ENCODE data around the gene TMEM255B. TPM values are rescaled to one million over a fixed set of nuclear protein-coding genes. Genes with fewer than 3 reads are reported as not detected.

Gene TMEM255B
- total RNA-seq, 1 experiment from 2014 or later: not detected

DNA sequence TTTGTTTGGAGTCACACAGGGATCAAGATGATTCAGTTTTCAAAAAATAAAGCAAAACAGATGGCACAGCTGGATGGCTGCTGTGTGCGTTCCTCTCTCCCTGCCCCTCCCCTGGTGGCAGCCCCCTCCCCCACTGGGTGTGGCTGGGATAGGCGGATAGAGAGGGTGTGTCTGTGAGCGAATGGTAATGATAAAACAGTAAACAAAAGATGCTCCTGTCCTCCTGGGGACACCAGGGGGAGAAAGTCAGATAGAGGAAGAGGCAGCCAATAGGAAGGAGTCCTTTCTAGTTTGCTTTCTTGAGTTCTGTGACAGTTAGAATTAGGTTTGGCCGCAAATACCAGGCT lies 6.5 kb downstream of the TMEM255B start:
- peaks cover 6% of the 10 kb centered on the region for H3K27me3 Mint-ChIP-seq (ENCODE audit: unreplicated experiment)
- H3K4me1 Mint-ChIP-seq (ENCODE audit: low read depth, unreplicated experiment): no peaks in the 10 kb centered on the region
- TF ChIP-seq, protein P1, sequence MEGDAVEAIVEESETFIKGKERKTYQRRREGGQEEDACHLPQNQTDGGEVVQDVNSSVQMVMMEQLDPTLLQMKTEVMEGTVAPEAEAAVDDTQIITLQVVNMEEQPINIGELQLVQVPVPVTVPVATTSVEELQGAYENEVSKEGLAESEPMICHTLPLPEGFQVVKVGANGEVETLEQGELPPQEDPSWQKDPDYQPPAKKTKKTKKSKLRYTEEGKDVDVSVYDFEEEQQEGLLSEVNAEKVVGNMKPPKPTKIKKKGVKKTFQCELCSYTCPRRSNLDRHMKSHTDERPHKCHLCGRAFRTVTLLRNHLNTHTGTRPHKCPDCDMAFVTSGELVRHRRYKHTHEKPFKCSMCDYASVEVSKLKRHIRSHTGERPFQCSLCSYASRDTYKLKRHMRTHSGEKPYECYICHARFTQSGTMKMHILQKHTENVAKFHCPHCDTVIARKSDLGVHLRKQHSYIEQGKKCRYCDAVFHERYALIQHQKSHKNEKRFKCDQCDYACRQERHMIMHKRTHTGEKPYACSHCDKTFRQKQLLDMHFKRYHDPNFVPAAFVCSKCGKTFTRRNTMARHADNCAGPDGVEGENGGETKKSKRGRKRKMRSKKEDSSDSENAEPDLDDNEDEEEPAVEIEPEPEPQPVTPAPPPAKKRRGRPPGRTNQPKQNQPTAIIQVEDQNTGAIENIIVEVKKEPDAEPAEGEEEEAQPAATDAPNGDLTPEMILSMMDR (IDR thresholded peaks at IDR 0.05; ENCODE audit: unreplicated experiment): no peak
- CTCF ChIA-PET: no interaction called here
- no peaks in the 10 kb centered on the region for H3K9me3 Mint-ChIP-seq (ENCODE audit: low read depth, unreplicated experiment)
- intact Hi-C loops (cut with micrococcal nuclease; ENCODE audit: unreplicated experiment): no loop called here
- no peak for DNase-seq
- H3K36me3 Mint-ChIP-seq (ENCODE audit: insufficient read depth, unreplicated experiment): no peaks in the 10 kb centered on the region
- no peak overlapping the region for H3K27ac Mint-ChIP-seq (ENCODE audit: unreplicated experiment)
- no peak overlapping the region for H3K4me3 Mint-ChIP-seq (ENCODE audit: low read depth, unreplicated experiment)
- BruUV-seq (replicated peaks): no TSS peak

DNA sequence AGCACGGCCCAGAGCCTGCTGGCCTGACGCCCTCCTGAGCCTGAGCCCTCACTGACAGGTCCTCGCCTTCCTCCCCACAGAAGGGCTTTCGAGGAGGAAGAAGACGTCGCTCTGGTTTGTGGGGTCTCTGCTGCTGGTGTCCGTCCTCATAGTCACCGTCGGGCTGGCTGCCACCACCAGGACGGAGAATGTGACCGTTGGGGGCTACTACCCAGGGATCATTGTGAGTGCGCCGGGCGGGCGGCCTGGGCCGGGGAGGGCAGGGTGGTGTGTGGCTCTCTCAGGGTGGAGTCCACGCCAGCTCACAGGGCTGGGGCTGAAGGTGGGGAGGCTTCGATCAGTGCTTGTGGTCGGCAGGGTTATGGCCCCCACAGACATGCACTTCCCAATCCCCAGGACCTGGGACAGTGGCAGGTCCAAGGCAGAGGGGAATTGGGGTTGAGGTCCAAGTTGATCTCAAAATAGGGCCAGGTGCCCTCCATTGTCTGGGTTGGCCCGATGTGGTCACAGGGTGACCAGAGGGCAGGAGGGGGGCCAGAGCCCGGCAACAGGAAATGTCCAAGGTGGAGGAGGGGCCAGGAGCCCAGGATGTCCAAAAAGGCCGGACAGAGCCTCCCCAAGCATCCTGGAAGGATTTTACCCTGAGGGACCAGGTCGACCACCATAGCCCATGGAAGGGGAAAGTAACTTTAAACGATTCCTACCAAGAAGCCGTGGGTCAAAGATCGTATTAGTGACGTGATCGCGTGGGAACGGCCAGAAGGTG lies 7.2 kb downstream of the TMEM255B start:
- intact Hi-C loops (cut with micrococcal nuclease; ENCODE audit: unreplicated experiment): no loop called here
- H3K27ac Mint-ChIP-seq (ENCODE audit: unreplicated experiment): no peak overlapping the region
- CTCF ChIA-PET: no interaction called here
- TF ChIP-seq, protein P1 (IDR thresholded peaks at IDR 0.05; ENCODE audit: unreplicated experiment): no peak
- no peaks in the 10 kb centered on the region for H3K27me3 Mint-ChIP-seq (ENCODE audit: unreplicated experiment)
- no peaks in the 10 kb centered on the region for H3K36me3 Mint-ChIP-seq (ENCODE audit: insufficient read depth, unreplicated experiment)
- no peak for DNase-seq
- H3K4me3 Mint-ChIP-seq (ENCODE audit: low read depth, unreplicated experiment): no peak overlapping the region
- no peaks in the 10 kb centered on the region for H3K4me1 Mint-ChIP-seq (ENCODE audit: low read depth, unreplicated experiment)
- BruUV-seq (replicated peaks): no TSS peak
- no peaks in the 10 kb centered on the region for H3K9me3 Mint-ChIP-seq (ENCODE audit: low read depth, unreplicated experiment)

DNA sequence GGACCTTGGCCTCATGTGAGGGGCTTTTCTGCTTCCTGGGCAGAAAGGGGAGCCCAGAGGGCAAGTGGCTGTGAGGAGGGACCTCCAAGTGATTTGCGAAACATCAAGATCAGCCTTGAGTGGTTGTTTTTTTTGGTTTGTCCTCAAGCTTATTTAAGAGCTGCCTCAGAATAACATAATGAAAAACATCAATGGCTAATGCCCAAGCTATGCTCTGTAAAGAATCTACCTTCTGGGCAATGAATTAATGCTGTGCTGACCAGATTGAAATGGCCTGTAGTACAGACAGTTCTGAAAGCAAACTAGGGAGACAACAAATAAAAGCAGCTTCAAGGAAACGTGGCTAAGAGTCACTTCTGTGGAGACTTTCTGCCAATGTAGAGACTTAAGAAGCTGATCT lies 8.3 kb downstream of the TMEM255B start:
- intact Hi-C loops (cut with micrococcal nuclease; ENCODE audit: unreplicated experiment): no loop called here
- no peaks in the 10 kb centered on the region for H3K36me3 Mint-ChIP-seq (ENCODE audit: insufficient read depth, unreplicated experiment)

GRCh38 chr13:113768018-113768905 lies 9.2 kb downstream of the TMEM255B start:
- H3K9me3 Mint-ChIP-seq (ENCODE audit: low read depth, unreplicated experiment): no peaks in the 10 kb centered on the region
- H3K27me3 Mint-ChIP-seq (ENCODE audit: unreplicated experiment): no peaks in the 10 kb centered on the region
- no peaks in the 10 kb centered on the region for H3K4me1 Mint-ChIP-seq (ENCODE audit: low read depth, unreplicated experiment)
- no TSS peak for BruUV-seq (replicated peaks)
- H3K27ac Mint-ChIP-seq (ENCODE audit: unreplicated experiment): no peak overlapping the region
- no peak overlapping the region for H3K4me3 Mint-ChIP-seq (ENCODE audit: low read depth, unreplicated experiment)
- CTCF ChIA-PET: no interaction called here
- no peak for DNase-seq
- TF ChIP-seq, protein P1 (IDR thresholded peaks at IDR 0.05; ENCODE audit: unreplicated experiment): no peak
- H3K36me3 Mint-ChIP-seq (ENCODE audit: insufficient read depth, unreplicated experiment): no peaks in the 10 kb centered on the region
- intact Hi-C loops (cut with micrococcal nuclease; ENCODE audit: unreplicated experiment): no loop called here

More for the DNA sequence above, 8.3 kb downstream of the TMEM255B start:
- Mint-ChIP-seq H3K27me3 (ENCODE audit: unreplicated experiment) (no peaks in the 10 kb centered on the region), H3K9me3 (ENCODE audit: low read depth, unreplicated experiment) (no peaks in the 10 kb centered on the region), H3K4me1 (ENCODE audit: low read depth, unreplicated experiment) (no peaks in the 10 kb centered on the region), H3K27ac (ENCODE audit: unreplicated experiment) (no peak overlapping the region), H3K4me3 (ENCODE audit: low read depth, unreplicated experiment) (no peak overlapping the region)
- no peak for DNase-seq
- BruUV-seq (replicated peaks): no TSS peak
- CTCF ChIA-PET: no interaction called here
- TF ChIP-seq, protein P1 (IDR thresholded peaks at IDR 0.05; ENCODE audit: unreplicated experiment): no peak
